Activated naive CD4-positive, alpha-beta T cell treated with anti-CD3 and anti-CD28 coated beads, Interleukin-2, amount 50 U/mL, for 24 hours (primary cell): ENCODE measurements around the gene CD1D.
"Not testable (repeated sequence)": the region's sequence is repeated elsewhere in the genome, so short reads cannot be mapped to it uniquely, and the experiment has no call there.

Source experiments
- H3K27ac Mint-ChIP-seq: one replicate; pipeline ENCODE4 v1.8.0; 2021; ENCODE audit warnings: mild to moderate bottlenecking, mixed read lengths
- H3K27me3 Mint-ChIP-seq: one replicate; pipeline ENCODE4 v1.8.0; 2021; ENCODE audit warnings: mixed read lengths
- H3K36me3 Mint-ChIP-seq: one replicate; pipeline ENCODE4 v1.8.0; 2021; ENCODE audit warnings: mixed read lengths
- H3K4me1 Mint-ChIP-seq: one replicate; pipeline ENCODE4 v1.8.0; 2021; ENCODE audit warnings: mixed read lengths
- H3K4me3 Mint-ChIP-seq: one replicate; pipeline ENCODE4 v1.8.0; 2021; ENCODE audit warnings: mild to moderate bottlenecking, mixed read lengths
- H3K9me3 Mint-ChIP-seq: one replicate; pipeline ENCODE4 v1.8.0; 2021; ENCODE audit warnings: mixed read lengths

The CD1D gene

DNA sequence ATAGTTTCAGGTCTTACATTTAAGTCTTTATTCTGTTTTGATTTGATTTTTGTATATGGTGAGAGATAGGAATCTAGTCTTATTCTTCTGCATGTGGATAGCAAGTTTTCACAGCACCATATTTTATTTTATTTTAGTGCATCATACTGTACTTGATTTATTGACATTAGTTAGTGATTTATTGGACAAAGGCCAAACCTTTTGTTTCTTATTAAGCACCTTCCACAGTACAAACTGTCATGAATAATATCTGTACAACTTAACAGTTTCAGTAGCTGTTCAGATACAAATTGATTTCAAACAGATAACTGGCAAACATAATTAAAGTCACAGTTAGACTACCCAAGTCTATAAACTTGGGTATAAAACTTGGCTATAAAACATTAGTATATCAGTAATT, 15.8 kb downstream of the CD1D start:
- Mint-ChIP-seq H3K4me3 (no peak overlapping the region), H3K4me1 (no peaks in the 10 kb centered on the region), H3K36me3 (no peaks in the 10 kb centered on the region), H3K27ac (no peak overlapping the region), H3K9me3 (no peaks in the 10 kb centered on the region), H3K27me3 (peaks cover 36% of the 10 kb centered on the region)

DNA sequence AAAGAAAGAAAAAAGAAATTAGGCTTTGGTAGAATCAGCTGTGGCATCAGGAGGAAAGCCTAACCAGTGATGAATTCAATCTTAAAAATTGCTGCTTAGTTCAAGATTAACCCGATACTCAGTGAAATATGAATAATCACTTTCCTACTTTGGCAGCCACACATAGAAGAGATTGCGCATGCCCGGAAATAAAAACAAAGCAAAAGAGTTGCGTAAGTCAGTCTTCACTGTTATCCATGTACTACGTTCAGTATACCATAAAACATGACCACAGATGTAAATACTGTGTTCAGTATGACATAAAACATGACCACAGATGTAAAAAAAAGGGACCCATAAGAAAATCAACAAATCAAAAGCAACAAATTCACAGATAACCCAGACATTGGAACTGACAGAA, 19.2 kb downstream of the CD1D start:
- peaks cover 14% of the 10 kb centered on the region for H3K4me1 Mint-ChIP-seq
- H3K27me3 Mint-ChIP-seq: peaks cover 37% of the 10 kb centered on the region
- H3K27ac Mint-ChIP-seq: no peak overlapping the region
- H3K9me3 Mint-ChIP-seq: no peaks in the 10 kb centered on the region
- H3K36me3 Mint-ChIP-seq: no peaks in the 10 kb centered on the region
- no peak overlapping the region for H3K4me3 Mint-ChIP-seq

DNA sequence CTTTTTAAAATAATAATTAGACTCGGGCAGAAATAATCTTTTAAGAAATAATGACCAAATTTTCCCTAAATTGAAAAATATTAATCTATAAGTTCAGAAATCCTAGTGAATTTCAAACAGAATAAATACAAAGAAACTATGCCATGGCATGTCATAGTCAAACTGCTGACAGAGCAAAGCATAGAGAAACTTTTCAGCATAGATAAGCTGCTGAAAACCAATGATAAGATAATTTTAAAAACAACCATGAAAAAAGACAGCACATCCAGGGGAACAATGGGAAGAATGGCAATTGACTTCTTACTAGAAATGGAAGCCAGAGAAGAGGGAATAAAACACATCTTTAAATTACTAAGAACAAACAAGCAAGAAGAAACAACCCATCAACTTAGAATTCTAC, 19.8 kb downstream of the CD1D start:
- peaks cover 14% of the 10 kb centered on the region for H3K4me1 Mint-ChIP-seq
- no peaks in the 10 kb centered on the region for H3K36me3 Mint-ChIP-seq
- H3K27me3 Mint-ChIP-seq: peaks cover 40% of the 10 kb centered on the region
- no peaks in the 10 kb centered on the region for H3K9me3 Mint-ChIP-seq
- no peak overlapping the region for H3K4me3 Mint-ChIP-seq
- no peak overlapping the region for H3K27ac Mint-ChIP-seq

DNA sequence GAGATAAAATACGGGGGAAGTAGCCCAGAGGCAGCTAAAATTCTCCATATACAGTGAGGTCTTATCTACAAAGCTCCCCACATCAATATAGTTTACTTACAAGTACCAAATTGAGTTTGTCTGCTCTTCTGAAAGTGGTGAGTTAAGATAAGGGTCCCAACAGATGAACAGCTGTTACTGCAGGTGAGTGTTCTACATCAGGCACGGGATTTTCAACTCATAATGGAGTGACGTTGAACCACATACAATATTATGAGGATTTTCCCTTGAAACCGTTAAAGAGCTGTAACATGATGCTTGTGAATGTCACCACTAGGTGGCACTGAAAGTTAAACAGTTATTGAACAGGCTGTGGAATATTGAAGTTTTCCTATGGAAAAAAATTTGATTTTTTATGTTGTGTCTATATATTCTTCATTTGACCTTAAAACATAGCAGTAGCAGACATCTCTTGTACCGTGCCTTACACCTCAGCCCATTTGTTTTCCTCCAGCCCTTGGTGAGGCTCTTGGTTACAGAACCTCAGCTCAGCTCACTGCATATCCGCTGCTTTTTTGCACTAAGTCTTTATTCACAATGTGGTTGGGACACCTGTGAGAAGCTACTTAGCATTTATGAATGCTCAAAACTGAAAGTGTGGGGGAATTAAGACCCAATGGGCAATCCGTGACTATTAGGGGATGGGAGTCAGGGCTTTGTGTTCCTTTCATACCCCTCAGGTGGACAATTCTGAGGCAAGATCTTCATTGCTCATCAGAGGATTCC, 23.2 kb downstream of the CD1D start:
- Mint-ChIP-seq H3K36me3 (no peaks in the 10 kb centered on the region), H3K27ac (no peak overlapping the region), H3K27me3 (peaks cover 24% of the 10 kb centered on the region), H3K9me3 (no peaks in the 10 kb centered on the region), H3K4me1 (peaks cover 14% of the 10 kb centered on the region), H3K4me3 (no peak overlapping the region)

DNA sequence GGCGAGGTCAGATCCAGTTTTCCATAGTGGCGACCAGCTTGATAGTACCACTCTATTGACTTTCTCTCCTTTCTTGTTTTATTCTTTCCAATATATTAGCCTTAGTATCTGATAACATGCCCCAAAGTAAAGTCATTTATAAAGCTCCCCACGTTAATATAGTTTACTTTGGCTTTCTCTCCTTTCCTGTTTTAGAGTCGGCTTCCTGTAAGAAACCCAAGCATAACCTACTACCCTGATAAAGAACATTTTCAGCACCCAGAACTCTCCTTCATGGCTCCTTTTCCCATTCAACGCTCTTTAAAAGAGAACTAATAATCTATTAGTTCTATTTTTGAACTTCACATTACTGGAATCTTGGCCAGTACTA, 23.7 kb downstream of the CD1D start:
- no peak overlapping the region for H3K4me3 Mint-ChIP-seq
- no peaks in the 10 kb centered on the region for H3K36me3 Mint-ChIP-seq
- H3K9me3 Mint-ChIP-seq: no peaks in the 10 kb centered on the region
- H3K27me3 Mint-ChIP-seq: peaks cover 27% of the 10 kb centered on the region
- no peak overlapping the region for H3K27ac Mint-ChIP-seq
- peaks cover 14% of the 10 kb centered on the region for H3K4me1 Mint-ChIP-seq

DNA sequence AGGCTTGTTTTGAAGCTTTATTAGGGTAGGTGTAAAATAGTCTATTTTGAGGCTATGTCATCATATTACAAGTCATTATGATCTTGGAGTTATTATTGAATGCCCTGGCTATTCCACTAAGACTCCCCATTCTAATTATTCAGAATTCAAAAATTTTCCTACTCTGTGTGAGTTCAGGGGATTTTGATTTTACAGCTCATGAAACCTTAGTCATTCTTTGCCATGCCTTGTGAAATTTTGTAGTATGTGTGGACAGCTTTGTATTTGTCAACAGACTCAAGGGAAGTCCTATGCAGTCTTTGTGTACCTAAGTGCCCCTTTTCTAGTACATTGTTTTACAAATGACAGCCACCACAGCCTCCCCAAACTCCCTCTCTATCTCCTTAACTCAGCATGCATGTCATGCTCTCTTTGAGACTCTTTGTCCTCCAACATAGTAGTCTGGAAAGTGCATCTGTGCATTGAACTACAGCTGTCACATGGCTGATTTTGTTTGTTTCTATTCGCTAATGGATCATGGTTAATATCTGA, 28.0 kb downstream of the CD1D start:
- H3K9me3 Mint-ChIP-seq: no peaks in the 10 kb centered on the region
- peaks cover 37% of the 10 kb centered on the region for H3K27me3 Mint-ChIP-seq
- peaks cover 11% of the 10 kb centered on the region for H3K4me1 Mint-ChIP-seq
- H3K36me3 Mint-ChIP-seq: no peaks in the 10 kb centered on the region
- no peak overlapping the region for H3K4me3 Mint-ChIP-seq
- no peak overlapping the region for H3K27ac Mint-ChIP-seq

DNA sequence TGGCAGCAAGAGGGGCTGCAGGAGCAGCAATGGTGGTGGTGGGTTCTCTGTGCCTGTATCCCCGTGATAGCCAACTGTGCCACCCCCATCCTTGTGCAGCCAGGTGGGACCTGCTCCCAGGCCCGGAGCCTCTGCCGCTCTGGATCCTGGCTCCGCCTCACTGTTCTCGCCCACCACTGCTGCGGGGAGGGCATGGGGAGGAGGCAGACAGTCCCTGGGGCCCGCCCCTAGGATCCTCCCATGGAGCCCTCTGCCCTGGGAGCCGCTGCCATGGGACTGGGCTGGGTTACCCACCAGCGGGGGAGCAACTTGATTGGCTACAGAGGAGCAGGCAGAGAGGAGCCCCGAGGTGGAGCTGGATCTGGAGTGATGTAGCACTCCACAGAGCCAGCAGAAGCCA, 31.6 kb downstream of the CD1D start:
- peaks cover 28% of the 10 kb centered on the region for H3K27me3 Mint-ChIP-seq
- no peaks in the 10 kb centered on the region for H3K4me1 Mint-ChIP-seq
- H3K4me3 Mint-ChIP-seq: no peak overlapping the region
- H3K36me3 Mint-ChIP-seq: no peaks in the 10 kb centered on the region
- H3K9me3 Mint-ChIP-seq: no peaks in the 10 kb centered on the region
- H3K27ac Mint-ChIP-seq: no peak overlapping the region

DNA sequence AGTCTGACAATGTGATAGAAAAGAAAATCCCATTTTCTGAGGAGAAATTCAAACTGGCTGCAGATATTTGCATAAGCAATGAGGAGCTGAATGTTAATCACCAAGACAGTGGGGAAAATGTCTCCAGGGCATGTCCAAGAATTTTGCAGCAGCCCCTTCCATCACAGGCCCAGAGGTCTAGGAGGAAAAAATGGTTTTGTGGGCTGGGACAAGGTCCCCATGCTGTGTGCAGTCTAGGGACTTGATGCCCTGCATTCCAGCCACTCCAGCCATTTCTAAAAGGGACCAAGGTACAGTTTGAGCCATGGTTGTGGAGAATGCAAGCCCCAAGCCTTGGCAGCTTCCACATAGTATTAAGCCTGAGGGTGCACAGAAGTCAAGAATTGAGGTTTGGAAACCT, 42.8 kb downstream of the CD1D start:
- H3K4me3 Mint-ChIP-seq: not testable (repeated sequence)

DNA sequence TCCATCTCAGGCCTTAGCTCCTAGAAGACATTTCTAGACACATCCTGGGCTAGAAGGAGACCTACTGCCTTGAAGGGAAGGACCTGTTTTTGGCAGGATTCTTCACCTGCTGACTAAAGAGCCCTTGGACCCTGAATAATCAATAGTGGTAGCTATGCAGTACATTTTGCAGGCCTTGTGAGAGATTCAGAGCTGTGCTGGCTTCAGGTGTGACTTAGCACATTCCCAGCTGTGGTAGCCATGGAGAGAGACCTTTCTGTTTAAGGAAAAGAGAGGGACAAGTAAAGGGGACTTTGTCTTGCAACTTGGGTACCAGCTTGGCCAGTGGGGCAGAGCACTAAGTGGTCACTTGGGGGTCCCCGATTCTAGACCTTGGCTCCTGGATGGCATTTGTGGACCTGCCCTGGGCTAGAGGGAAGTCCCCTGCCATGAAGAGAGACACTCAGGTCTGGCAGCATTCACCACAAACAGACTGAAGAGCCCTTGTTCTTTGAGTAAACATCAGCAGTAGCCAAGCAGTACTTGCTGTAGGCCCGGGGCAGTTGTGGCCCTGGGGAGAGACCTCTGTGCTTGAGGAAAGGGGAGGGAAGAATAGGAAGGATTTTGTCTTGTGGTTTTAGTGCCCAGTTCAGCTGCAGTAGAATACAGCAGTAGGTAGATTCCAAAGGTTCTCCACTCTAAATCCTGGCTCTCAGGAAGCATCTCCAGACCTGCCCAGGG, 47.4 kb downstream of the CD1D start:
- peaks cover 4% of the 10 kb centered on the region for H3K36me3 Mint-ChIP-seq
- H3K4me3 Mint-ChIP-seq: no peak overlapping the region
- no peak overlapping the region for H3K27ac Mint-ChIP-seq
- H3K4me1 Mint-ChIP-seq: no peaks in the 10 kb centered on the region
- H3K9me3 Mint-ChIP-seq: peaks cover 14% of the 10 kb centered on the region
- H3K27me3 Mint-ChIP-seq: peaks cover 46% of the 10 kb centered on the region

More for the DNA sequence above, 42.8 kb downstream of the CD1D start:
- H3K9me3 Mint-ChIP-seq, H3K4me1 Mint-ChIP-seq, H3K36me3 Mint-ChIP-seq, H3K27ac Mint-ChIP-seq: not testable (repeated sequence)
- peaks cover 31% of the 10 kb centered on the region for H3K27me3 Mint-ChIP-seq
